SK-N-SH (cell line): ENCODE data around the gene RAB18. TPM values are rescaled to one million over a fixed set of nuclear protein-coding genes. Genes with fewer than 3 reads are reported as not detected.

Source experiments
- CTCF ChIA-PET: fragments of 300-600, 350-600 bp; formaldehyde crosslinking; extraction: SDS; loops from one replicate; lab custom pipeline; 2021; lab: Yijun Ruan, JAX
- POLR2A ChIA-PET: fragments of 350-600 bp; sonication (Branson Sonifier 250); formaldehyde crosslinking; extraction: SDS; loops from one replicate; lab custom pipeline; 2020; ENCODE audit warnings: antibody characterized with exemption, inconsistent platforms; lab: Yijun Ruan, JAX
- DNase-seq: peaks from one replicate; pipeline ENCODE4 v3.0.0; 2012
- H2AFZ ChIP-seq: fragments of 200-600 bp; sonication (generic); 2 replicates; pipeline ENCODE4 v1.8.1; 2016; ENCODE audit warnings: antibody characterized with exemption, mild to moderate bottlenecking, low read depth
- H3F3A ChIP-seq: fragments of 200-600 bp; sonication (generic); replicated peaks from 2 replicates; pipeline ENCODE3; 2016; ENCODE audit warnings: antibody characterized with exemption, mild to moderate bottlenecking; ENCODE audit not compliant: insufficient read depth
- H3K27ac ChIP-seq, 2 experiments: fragments of 200-500 bp in 1 of 2; fragments of 200-600 bp in 1 of 2; sonication (Bioruptor generic) in 1 of 2; sonication (generic), shearing (Covaris generic) in 1 of 2; 2 replicates each; pipeline versions ENCODE4 v1.5.1 to v1.6.1; 2014 to 2016; ENCODE audit warnings: low read depth in 2 of 2, inconsistent platforms in 1 of 2, low read length in 1 of 2, mild to moderate bottlenecking in 1 of 2, mixed read lengths in 1 of 2
- H3K27me3 ChIP-seq: fragments of 200-600 bp; sonication (generic), shearing (Covaris generic); 2 replicates; pipeline ENCODE4 v1.6.1; 2016; ENCODE audit warnings: mixed run types; ENCODE audit not compliant: insufficient read depth
- H3K36me3 ChIP-seq, 2 experiments: fragments of 200-500 bp in 1 of 2; fragments of 200-600 bp in 1 of 2; sonication (Bioruptor generic) in 1 of 2; sonication (generic) in 1 of 2; replicated peaks in 1 of 2; 2 replicates each; pipeline versions ENCODE3 to v1.5.1; 2014 to 2016; ENCODE audit warnings: low read length in 1 of 2, mild to moderate bottlenecking in 1 of 2; ENCODE audit not compliant: insufficient read depth in 2 of 2, control insufficient read depth in 1 of 2
- H3K4me1 ChIP-seq, 2 experiments: fragments of 200-500 bp in 1 of 2; fragments of 200-600 bp in 1 of 2; sonication (Bioruptor generic) in 1 of 2; sonication (generic), shearing (Covaris generic) in 1 of 2; 2 replicates each; pipeline versions ENCODE4 v1.5.1 to v1.6.1; 2014 to 2016; ENCODE audit warnings: low read depth in 1 of 2, low read length in 1 of 2, mixed run types in 1 of 2; ENCODE audit not compliant: insufficient read depth in 2 of 2, control insufficient read depth in 1 of 2
- H3K4me2 ChIP-seq: fragments of 200-600 bp; sonication (generic), shearing (Covaris generic); 2 replicates; pipeline ENCODE4 v1.6.1; 2017; ENCODE audit warnings: mixed run types
- H3K4me3 ChIP-seq, 2 experiments: fragments of 200-500 bp in 1 of 2; fragments of 200-600 bp in 1 of 2; sonication (Bioruptor generic) in 1 of 2; sonication (generic), shearing (Covaris generic) in 1 of 2; 2 replicates each; pipeline versions ENCODE4 v1.5.1 to v1.8.1; 2014 to 2016; ENCODE audit warnings: low read depth in 2 of 2, inconsistent platforms in 1 of 2, low read length in 1 of 2, mild to moderate bottlenecking in 1 of 2, mixed read lengths in 1 of 2, moderate library complexity in 1 of 2
- H3K79me2 ChIP-seq: fragments of 200-600 bp; sonication (generic); 2 replicates; pipeline ENCODE4 v1.8.1; 2017; ENCODE audit warnings: mild to moderate bottlenecking; ENCODE audit not compliant: insufficient read depth
- H3K9ac ChIP-seq: fragments of 200-600 bp; sonication (generic); 2 replicates; pipeline ENCODE4 v1.6.1; 2017; ENCODE audit warnings: mixed run types
- H3K9me2 ChIP-seq: fragments of 200-600 bp; sonication (generic); 2 replicates; pipeline ENCODE4 v1.6.1; 2017; ENCODE audit warnings: mixed run types
- H3K9me3 ChIP-seq: fragments of 200-600 bp; sonication (generic); 2 replicates; pipeline ENCODE4 v1.6.1; 2017; ENCODE audit warnings: mixed run types, mild to moderate bottlenecking, moderate library complexity
- H4K20me1 ChIP-seq: fragments of 200-600 bp; sonication (generic); 2 replicates; pipeline ENCODE4 v1.6.1; 2017; ENCODE audit warnings: mild to moderate bottlenecking, mixed run types; ENCODE audit not compliant: insufficient read depth
- EZH2phosphoT487 ChIP-seq: fragments of 200-600 bp; sonication (generic); IDR thresholded peaks from 2 replicates; pipeline ENCODE4 v1.6.1; 2017; ENCODE audit warnings: low read depth, mixed run types, mild to moderate bottlenecking, antibody characterized with exemption, moderate library complexity, borderline replicate concordance
- FOXJ3 ChIP-seq: sonication (generic); formaldehyde crosslinking; IDR thresholded peaks from 2 replicates; pipeline ENCODE4 v1.5.1; 2020; ENCODE audit warnings: mild to moderate bottlenecking, missing genetic modification reagents
- GATA2 ChIP-seq: sonication (generic); formaldehyde crosslinking; IDR thresholded peaks from 2 replicates; pipeline ENCODE4 v1.5.0; 2020; ENCODE audit warnings: mild to moderate bottlenecking, missing genetic modification reagents
- NRF1 ChIP-seq: IDR thresholded peaks from 2 replicates; pipeline ENCODE4 v1.6.1; 2012; ENCODE audit warnings: low read depth, mild to moderate bottlenecking, low read length
- RAD21 ChIP-seq: IDR thresholded peaks from 2 replicates; pipeline ENCODE4 v1.6.1; 2012; ENCODE audit warnings: mild to moderate bottlenecking, low read length
- REST ChIP-seq: IDR thresholded peaks from 2 replicates; pipeline ENCODE4 v1.6.1; 2012; ENCODE audit warnings: mild to moderate bottlenecking, low read depth, low read length, moderate library complexity
- RFX5 ChIP-seq: IDR thresholded peaks from 2 replicates; pipeline ENCODE4 v1.6.1; 2012; ENCODE audit warnings: mild to moderate bottlenecking, improper control_type of control experiment, low read length
- SIN3A ChIP-seq: IDR thresholded peaks from 2 replicates; pipeline ENCODE4 v1.6.1; 2012; ENCODE audit warnings: low read depth, mild to moderate bottlenecking, low read length, moderate library complexity, borderline replicate concordance
- SMC3 ChIP-seq: IDR thresholded peaks from 2 replicates; pipeline ENCODE4 v1.6.1; 2012; ENCODE audit warnings: low read depth, low read length, improper control_type of control experiment
- TEAD4 ChIP-seq: IDR thresholded peaks from 2 replicates; pipeline ENCODE4 v1.4.0; 2012; ENCODE audit warnings: mild to moderate bottlenecking, borderline replicate concordance; ENCODE audit not compliant: insufficient read depth
- USF2 ChIP-seq: fragments of 150-350 bp; IDR thresholded peaks from 2 replicates; pipeline ENCODE4 v1.6.1; 2017; ENCODE audit warnings: antibody characterized with exemption, low read length, low read depth, borderline replicate concordance
- YY1 ChIP-seq: IDR thresholded peaks from 2 replicates; pipeline ENCODE4 v1.4.0; 2012; ENCODE audit warnings: low read depth, mild to moderate bottlenecking
- WGBS: methylation state at CpG from one replicate; pipeline ENCODE4 v1.1.6; 2017; ENCODE audit warnings: low lambda C conversion rate; 5-methylcytosine and 5-hydroxymethylcytosine counted together
- polyA plus RNA-seq, 3 experiments: library from polyadenylated mRNA; depleted of rRNA; stranded (reverse); fragments of >200 nt; gene quantifications; 2 replicates each; pipeline ENCODE4 v1.2.3, GENCODE V29; 2012
- TF ChIP-seq, protein P1 (sequence below): fragments of 150-350 bp; IDR thresholded peaks from 2 replicates; pipeline ENCODE4 v1.6.1; 2016; ENCODE audit warnings: mild to moderate bottlenecking, low read depth, low read length
- TF ChIP-seq, protein P2 (sequence below): IDR thresholded peaks from 2 replicates; pipeline ENCODE4 v1.4.0; 2012; ENCODE audit warnings: low read depth
- TF ChIP-seq, protein P3 (sequence below): IDR thresholded peaks from 2 replicates; pipeline ENCODE4; 2012
- TF ChIP-seq, protein P4 (sequence below): IDR thresholded peaks from 2 replicates; pipeline ENCODE4 v1.4.0; 2012; ENCODE audit warnings: low read depth, borderline replicate concordance

RAB18 gene
- polyA plus RNA-seq, 1 of the 3 experiments (the other 2 are of a cell fraction): 10.2 TPM

DNA sequence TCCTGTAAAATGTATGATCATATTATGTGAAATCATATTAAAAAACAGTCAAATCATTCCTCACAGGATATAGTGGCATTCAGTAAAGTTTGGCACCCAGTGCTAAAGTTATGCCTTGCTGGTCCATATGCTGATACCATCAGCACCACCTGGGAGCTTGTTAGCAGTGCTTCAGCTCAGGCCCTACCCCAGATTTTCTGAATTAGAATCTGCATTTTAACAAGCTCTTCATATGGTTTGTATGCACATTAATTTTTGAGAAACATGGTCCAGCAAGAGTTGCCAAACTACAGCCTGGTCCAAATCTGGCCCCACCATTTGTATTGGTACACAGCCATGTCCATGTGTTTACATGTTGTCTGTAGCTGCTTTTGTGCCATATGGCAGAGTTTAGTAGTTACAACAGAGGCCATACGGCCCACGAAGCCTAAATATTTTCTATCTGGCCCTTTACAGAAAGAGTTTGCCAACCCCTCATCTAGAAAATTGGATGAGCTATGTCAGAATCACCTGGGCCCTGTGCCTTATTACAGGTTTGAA lies 30.1 kb downstream of the RAB18 start (continued):
- TF ChIP-seq REST (no peak), TEAD4 (no peak), SIN3A (no peak), YY1 (no peak), RAD21 (no peak), RFX5 (no peak), EZH2phosphoT487 (no peak), FOXJ3 (CRISPR knock-in tag) (no peak)
- TF ChIP-seq, protein P1, sequence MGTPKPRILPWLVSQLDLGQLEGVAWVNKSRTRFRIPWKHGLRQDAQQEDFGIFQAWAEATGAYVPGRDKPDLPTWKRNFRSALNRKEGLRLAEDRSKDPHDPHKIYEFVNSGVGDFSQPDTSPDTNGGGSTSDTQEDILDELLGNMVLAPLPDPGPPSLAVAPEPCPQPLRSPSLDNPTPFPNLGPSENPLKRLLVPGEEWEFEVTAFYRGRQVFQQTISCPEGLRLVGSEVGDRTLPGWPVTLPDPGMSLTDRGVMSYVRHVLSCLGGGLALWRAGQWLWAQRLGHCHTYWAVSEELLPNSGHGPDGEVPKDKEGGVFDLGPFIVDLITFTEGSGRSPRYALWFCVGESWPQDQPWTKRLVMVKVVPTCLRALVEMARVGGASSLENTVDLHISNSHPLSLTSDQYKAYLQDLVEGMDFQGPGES: no peak
- TF ChIP-seq, protein P2, sequence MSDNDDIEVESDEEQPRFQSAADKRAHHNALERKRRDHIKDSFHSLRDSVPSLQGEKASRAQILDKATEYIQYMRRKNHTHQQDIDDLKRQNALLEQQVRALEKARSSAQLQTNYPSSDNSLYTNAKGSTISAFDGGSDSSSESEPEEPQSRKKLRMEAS: no peak
- TF ChIP-seq, protein P3, sequence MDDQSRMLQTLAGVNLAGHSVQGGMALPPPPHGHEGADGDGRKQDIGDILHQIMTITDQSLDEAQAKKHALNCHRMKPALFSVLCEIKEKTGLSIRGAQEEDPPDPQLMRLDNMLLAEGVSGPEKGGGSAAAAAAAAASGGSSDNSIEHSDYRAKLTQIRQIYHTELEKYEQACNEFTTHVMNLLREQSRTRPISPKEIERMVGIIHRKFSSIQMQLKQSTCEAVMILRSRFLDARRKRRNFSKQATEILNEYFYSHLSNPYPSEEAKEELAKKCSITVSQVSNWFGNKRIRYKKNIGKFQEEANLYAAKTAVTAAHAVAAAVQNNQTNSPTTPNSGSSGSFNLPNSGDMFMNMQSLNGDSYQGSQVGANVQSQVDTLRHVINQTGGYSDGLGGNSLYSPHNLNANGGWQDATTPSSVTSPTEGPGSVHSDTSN: no peak

DNA sequence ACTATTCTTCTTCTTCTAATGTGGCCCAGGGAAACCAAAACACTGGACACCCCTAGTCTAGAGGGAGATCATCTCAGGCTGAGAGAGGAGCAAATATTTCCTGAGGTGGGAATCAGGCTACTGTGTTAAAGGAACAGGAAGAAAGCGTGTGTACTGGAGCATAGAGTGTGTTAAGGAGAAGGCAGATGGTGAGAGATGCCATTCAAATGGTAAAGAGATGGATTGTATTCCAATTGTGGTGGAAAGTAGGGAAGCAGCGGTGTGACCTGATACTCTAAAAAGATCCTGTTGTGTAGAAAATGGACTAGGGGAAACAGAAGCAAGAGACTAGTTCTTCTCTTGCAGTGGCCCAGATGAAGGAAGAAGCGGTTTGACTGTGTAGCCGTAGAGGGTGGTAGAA lies 31.2 kb downstream of the RAB18 start:
- Histone ChIP-seq H3K27me3 (no peaks in the 10 kb centered on the region), H3K36me3 (peaks cover 31 to 65% of the 10 kb centered on the region in 2 experiments), H3K9me2 (no peaks in the 10 kb centered on the region), H2AFZ (no peak overlapping the region), H3K9me3 (no peaks in the 10 kb centered on the region), H3K27ac (no peak overlapping the region), H3K9ac (no peak overlapping the region), H3K4me1 (no peaks in the 10 kb centered on the region), H4K20me1 (peaks cover 8% of the 10 kb centered on the region; the same call in 1 of the 2 replicates), H3K4me2 (no peak overlapping the region), H3K4me3 (no peak overlapping the region), H3K79me2 (peaks cover 19% of the 10 kb centered on the region), H3F3A (no peaks in the 10 kb centered on the region)
- TF ChIP-seq, protein P4, sequence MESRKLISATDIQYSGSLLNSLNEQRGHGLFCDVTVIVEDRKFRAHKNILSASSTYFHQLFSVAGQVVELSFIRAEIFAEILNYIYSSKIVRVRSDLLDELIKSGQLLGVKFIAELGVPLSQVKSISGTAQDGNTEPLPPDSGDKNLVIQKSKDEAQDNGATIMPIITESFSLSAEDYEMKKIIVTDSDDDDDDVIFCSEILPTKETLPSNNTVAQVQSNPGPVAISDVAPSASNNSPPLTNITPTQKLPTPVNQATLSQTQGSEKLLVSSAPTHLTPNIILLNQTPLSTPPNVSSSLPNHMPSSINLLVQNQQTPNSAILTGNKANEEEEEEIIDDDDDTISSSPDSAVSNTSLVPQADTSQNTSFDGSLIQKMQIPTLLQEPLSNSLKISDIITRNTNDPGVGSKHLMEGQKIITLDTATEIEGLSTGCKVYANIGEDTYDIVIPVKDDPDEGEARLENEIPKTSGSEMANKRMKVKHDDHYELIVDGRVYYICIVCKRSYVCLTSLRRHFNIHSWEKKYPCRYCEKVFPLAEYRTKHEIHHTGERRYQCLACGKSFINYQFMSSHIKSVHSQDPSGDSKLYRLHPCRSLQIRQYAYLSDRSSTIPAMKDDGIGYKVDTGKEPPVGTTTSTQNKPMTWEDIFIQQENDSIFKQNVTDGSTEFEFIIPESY: no peak
- TF ChIP-seq EZH2phosphoT487 (no peak), NRF1 (no peak), USF2 (no peak), RFX5 (no peak), SMC3 (no peak), GATA2 (CRISPR knock-in tag) (no peak), YY1 (no peak)
- POLR2A ChIA-PET: no interaction called here
- no peak for DNase-seq
- WGBS: 98% methylated on average over 4 of the region's 4 CpGs
- CTCF ChIA-PET: interaction anchor here (0.8 kb wide), 1 partner anchor 127 kb away, joined by 3 read pairs; no protein-coding TSS in a partner anchor
